ENCODE data around the gene IRF2BP2.

The IRF2BP2 gene

GRCh38 chr1:234571702-234572101 lies 38.3 kb downstream of the IRF2BP2 start:
- Histone ChIP-seq H3K79me2 (ENCODE audit: insufficient read depth, low read length) (no peaks in the 10 kb centered on the region), H4K20me1 (ENCODE audit: low read depth, low read length) (no peaks in the 10 kb centered on the region), H3K4me3 (ENCODE audit: insufficient read depth, low read length, poor library complexity, severe bottlenecking) (no peak overlapping the region), H3K27me3 (ENCODE audit: low read length) (no peaks in the 10 kb centered on the region), H3K9ac (ENCODE audit: low read length) (no peak overlapping the region), H2AFZ (ENCODE audit: low read depth, low read length, severe bottlenecking) (no peak overlapping the region), H3K9me3 (ENCODE audit: insufficient read depth, low read length) (no peaks in the 10 kb centered on the region), H3K4me2 (ENCODE audit: low read depth, low read length, poor library complexity, severe bottlenecking) (no peak overlapping the region), H3K9me2 (replicated peaks; ENCODE audit: insufficient read depth, low read length) (no peaks in the 10 kb centered on the region), H3F3A (ENCODE audit: insufficient read depth) (no peaks in the 10 kb centered on the region), H3K27ac (ENCODE audit: low read depth, low read length) (no peak overlapping the region), H3K36me3 (ENCODE audit: low read length) (no peaks in the 10 kb centered on the region)
- TF ChIP-seq EZH2phosphoT487 (conservative IDR thresholded peaks at IDR 0.05; ENCODE audit: low read length) (no peak), CTCF (IDR thresholded peaks at IDR 0.05; ENCODE audit: insufficient read depth, low read length, poor library complexity, severe bottlenecking) (no peak)

GRCh38 chr1:234570329-234571120 lies 39.5 kb downstream of the IRF2BP2 start:
- no peaks in the 10 kb centered on the region for H3K79me2 ChIP-seq (ENCODE audit: insufficient read depth, low read length)
- no peak overlapping the region for H3K4me2 ChIP-seq (ENCODE audit: low read depth, low read length, poor library complexity, severe bottlenecking)
- H3K9me3 ChIP-seq (ENCODE audit: insufficient read depth, low read length), result no peaks in the 10 kb centered on the region
- no peaks in the 10 kb centered on the region for H3K27me3 ChIP-seq (ENCODE audit: low read length)
- H3K9me2 ChIP-seq (replicated peaks; ENCODE audit: insufficient read depth, low read length), result no peaks in the 10 kb centered on the region
- H3K9ac ChIP-seq (ENCODE audit: low read length), result no peak overlapping the region
- H4K20me1 ChIP-seq (ENCODE audit: low read depth, low read length), result no peaks in the 10 kb centered on the region
- no peaks in the 10 kb centered on the region for H3K36me3 ChIP-seq (ENCODE audit: low read length)
- H3K4me3 ChIP-seq (ENCODE audit: insufficient read depth, low read length, poor library complexity, severe bottlenecking), result no peak overlapping the region
- no peaks in the 10 kb centered on the region for H3F3A ChIP-seq (ENCODE audit: insufficient read depth)
- H2AFZ ChIP-seq (ENCODE audit: low read depth, low read length, severe bottlenecking), result no peak overlapping the region
- H3K27ac ChIP-seq (ENCODE audit: low read depth, low read length), result no peak overlapping the region
- TF ChIP-seq CTCF (IDR thresholded peaks at IDR 0.05; ENCODE audit: insufficient read depth, low read length, poor library complexity, severe bottlenecking), result no peak
- no peak for TF ChIP-seq EZH2phosphoT487 (conservative IDR thresholded peaks at IDR 0.05; ENCODE audit: low read length)

GRCh38 chr1:234568345-234568744 lies 41.6 kb downstream of the IRF2BP2 start:
- Histone ChIP-seq H3F3A (ENCODE audit: insufficient read depth) (no peaks in the 10 kb centered on the region), H2AFZ (ENCODE audit: low read depth, low read length, severe bottlenecking) (no peak overlapping the region), H3K79me2 (ENCODE audit: insufficient read depth, low read length) (no peaks in the 10 kb centered on the region), H3K9me3 (ENCODE audit: insufficient read depth, low read length) (no peaks in the 10 kb centered on the region), H3K4me3 (ENCODE audit: insufficient read depth, low read length, poor library complexity, severe bottlenecking) (no peak overlapping the region), H4K20me1 (ENCODE audit: low read depth, low read length) (no peaks in the 10 kb centered on the region), H3K36me3 (ENCODE audit: low read length) (no peaks in the 10 kb centered on the region), H3K4me2 (ENCODE audit: low read depth, low read length, poor library complexity, severe bottlenecking) (no peak overlapping the region), H3K27ac (ENCODE audit: low read depth, low read length) (no peak overlapping the region), H3K27me3 (ENCODE audit: low read length) (no peaks in the 10 kb centered on the region), H3K9ac (ENCODE audit: low read length) (no peak overlapping the region), H3K9me2 (replicated peaks; ENCODE audit: insufficient read depth, low read length) (no peaks in the 10 kb centered on the region)
- TF ChIP-seq EZH2phosphoT487 (conservative IDR thresholded peaks at IDR 0.05; ENCODE audit: low read length) (no peak), CTCF (IDR thresholded peaks at IDR 0.05; ENCODE audit: insufficient read depth, low read length, poor library complexity, severe bottlenecking) (no peak)
